ENCODE results near the gene ZXDC. TPM values are rescaled to one million over a fixed set of nuclear protein-coding genes. Genes with fewer than 3 reads are reported as not detected.

The ZXDC gene
- total and polyA plus RNA-seq, 2 donors from 2014 or later: 11.4 to 44.8 TPM

DNA sequence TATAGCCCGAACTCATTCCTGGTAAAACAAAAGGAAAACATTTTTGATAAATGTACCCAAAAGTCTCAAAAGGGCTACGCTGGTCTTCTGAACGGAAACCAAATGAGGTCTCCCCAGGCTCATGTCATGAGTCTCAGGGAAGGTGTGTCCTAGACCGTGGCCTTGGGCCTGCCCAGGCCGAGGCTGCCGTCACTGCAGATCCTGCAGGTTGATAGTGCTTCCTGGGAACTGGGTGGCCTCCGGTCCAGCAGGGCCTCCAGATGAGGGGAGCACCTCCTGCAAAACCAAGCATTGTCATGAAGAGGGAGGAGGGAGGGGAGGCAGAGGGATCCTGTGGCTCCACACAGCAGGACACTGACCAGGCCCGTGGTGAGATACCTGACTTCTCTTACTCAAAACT lies 37.5 kb downstream of the ZXDC start:
- Histone ChIP-seq H3K9ac (ENCODE audit: low read length in 3 of 3) (no peak overlapping the region), H3K27me3 (ENCODE audit: control insufficient read depth, insufficient read depth, low read length) (no peaks in the 10 kb centered on the region), H3K9me3 (ENCODE audit: control insufficient read depth in 2 of 3, insufficient read depth in 1 of 3, low read length in 3 of 3) (no peaks in the 10 kb centered on the region), H3K27ac (ENCODE audit: low read depth in 2 of 2, low read length in 2 of 2) (no peak overlapping the region), H3K4me1 (ENCODE audit: control insufficient read depth in 2 of 3, insufficient read depth in 2 of 3, low read depth in 1 of 3, low read length in 3 of 3) (no peaks in the 10 kb centered on the region), H3K4me3 (ENCODE audit: low read length in 3 of 3) (no peak overlapping the region), H3K36me3 (ENCODE audit: control insufficient read depth in 2 of 3, insufficient read depth in 3 of 3, low read length in 3 of 3) (peaks cover 0 to 39% (median 9%) of the 10 kb centered on the region in 3 donors)
- no peak for TF ChIP-seq CTCF (IDR thresholded peaks at IDR 0.05; ENCODE audit: borderline replicate concordance, extremely low read depth, insufficient read depth)
- DNase-seq (peak in 3 of 5 donors; percentile 4 to 41 (median 15)), FAIRE-seq (no peak)
- intact Hi-C loops (cut with DNase I): no loop called here

DNA sequence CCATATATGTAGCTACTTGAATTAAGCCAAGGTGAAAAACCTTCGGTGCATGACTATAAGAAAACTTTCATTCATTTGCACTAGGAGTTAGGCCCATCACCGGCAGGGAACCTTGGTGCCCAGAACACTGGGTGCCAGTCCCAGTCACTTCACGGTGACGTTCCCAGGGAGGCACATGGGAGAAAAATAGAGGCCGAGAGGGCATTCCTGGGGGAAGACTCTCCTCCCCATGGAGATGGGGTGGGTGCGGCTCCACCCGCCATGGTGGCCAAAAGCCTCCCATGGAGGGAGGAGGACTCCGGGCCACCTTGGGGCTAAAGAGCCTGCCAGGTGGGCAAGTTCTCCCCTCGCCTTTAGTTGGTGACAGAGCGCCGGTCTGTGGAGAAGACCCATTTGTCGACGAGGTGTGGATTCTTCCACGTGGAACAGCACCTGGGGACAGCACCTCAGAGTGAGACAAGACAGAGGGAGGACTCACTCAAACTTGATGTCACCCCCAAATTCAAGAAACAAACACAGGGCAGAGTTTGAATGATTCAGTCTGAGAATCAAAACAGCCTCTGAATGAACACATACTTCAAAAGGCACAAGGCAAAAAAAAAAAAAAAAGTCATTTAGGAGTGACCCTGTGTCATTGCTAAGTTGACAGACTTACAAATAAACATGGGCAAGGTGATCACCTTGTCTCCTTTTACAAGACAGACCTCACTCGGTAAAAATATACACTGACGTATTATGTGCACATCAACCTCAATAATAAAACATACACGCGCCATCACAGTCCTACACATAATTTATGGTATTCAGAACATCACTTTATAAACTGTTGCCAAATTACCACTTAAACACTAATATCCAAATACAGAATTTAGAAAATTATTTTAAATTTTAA lies 38.6 kb downstream of the ZXDC start:
- DNase-seq (peak in 2 of 5 donors; percentile 5 to 31), FAIRE-seq (no peak)
- H3K27me3 ChIP-seq (ENCODE audit: control insufficient read depth, insufficient read depth, low read length): no peaks in the 10 kb centered on the region
- TF ChIP-seq CTCF (IDR thresholded peaks at IDR 0.05; ENCODE audit: borderline replicate concordance, extremely low read depth, insufficient read depth): no peak
- peaks cover 0 to 31% (median 9%) of the 10 kb centered on the region in 3 donors for H3K36me3 ChIP-seq (ENCODE audit: control insufficient read depth in 2 of 3, insufficient read depth in 3 of 3, low read length in 3 of 3)
- no peaks in the 10 kb centered on the region for H3K4me1 ChIP-seq (ENCODE audit: control insufficient read depth in 2 of 3, insufficient read depth in 2 of 3, low read depth in 1 of 3, low read length in 3 of 3)
- H3K9me3 ChIP-seq (ENCODE audit: control insufficient read depth in 2 of 3, insufficient read depth in 1 of 3, low read length in 3 of 3): no peaks in the 10 kb centered on the region
- intact Hi-C loops (cut with DNase I): no loop called here
- H3K9ac ChIP-seq (ENCODE audit: low read length in 3 of 3): no peak overlapping the region
- H3K27ac ChIP-seq (ENCODE audit: low read depth in 2 of 2, low read length in 2 of 2): no peak overlapping the region
- H3K4me3 ChIP-seq (ENCODE audit: low read length in 3 of 3): no peak overlapping the region

DNA sequence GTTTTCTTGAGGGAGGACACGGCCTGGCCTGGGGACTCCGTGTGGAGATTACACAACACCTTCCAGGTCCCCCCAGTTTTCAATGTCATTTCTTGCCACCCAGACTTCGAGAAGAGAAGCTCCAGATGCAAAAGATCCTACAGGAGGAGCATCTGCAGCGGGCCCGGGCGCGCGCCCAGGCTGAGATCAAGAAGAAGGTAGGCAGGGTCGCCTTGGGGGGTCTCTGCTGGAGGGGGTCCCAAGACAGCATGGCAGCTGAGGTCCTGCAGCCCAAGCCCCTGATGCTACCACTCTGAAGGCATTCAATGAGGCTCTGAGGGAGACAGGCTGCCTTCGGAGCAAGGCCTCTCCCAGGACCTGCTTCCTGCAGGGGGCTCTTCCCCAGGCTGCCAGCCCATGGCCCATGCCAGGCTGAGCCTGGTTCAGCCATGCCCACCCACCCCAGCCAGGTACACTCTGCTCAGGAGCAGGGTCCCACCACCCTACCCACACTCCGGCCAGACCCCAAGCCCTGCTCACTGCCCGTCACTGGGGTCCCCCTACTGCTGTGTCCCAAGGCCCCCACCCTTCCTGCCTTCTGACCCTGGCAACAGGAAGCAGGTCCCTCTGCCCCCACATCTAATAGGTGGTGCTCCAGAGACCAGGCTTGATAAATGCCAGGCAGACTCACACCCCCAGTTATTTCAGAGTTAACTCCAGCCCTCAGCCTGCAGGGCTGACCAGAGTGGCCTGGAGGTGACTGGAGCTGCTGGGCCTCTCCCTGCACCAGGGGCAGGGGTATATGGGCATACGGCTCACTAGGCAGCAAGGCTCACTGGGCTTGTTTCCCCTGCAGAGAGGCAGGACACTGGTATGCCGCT lies 40.0 kb downstream of the ZXDC start:
- Histone ChIP-seq H3K4me1 (ENCODE audit: control insufficient read depth in 2 of 3, insufficient read depth in 2 of 3, low read depth in 1 of 3, low read length in 3 of 3) (no peaks in the 10 kb centered on the region), H3K4me3 (ENCODE audit: low read length in 3 of 3) (no peak overlapping the region), H3K9ac (ENCODE audit: low read length in 3 of 3) (no peak overlapping the region), H3K9me3 (ENCODE audit: control insufficient read depth in 2 of 3, insufficient read depth in 1 of 3, low read length in 3 of 3) (peaks cover 0 to 7% (median 0%) of the 10 kb centered on the region in 3 donors), H3K36me3 (ENCODE audit: control insufficient read depth in 2 of 3, insufficient read depth in 3 of 3, low read length in 3 of 3) (peaks cover 0 to 31% (median 9%) of the 10 kb centered on the region in 3 donors), H3K27ac (ENCODE audit: low read depth in 2 of 2, low read length in 2 of 2) (no peak overlapping the region), H3K27me3 (ENCODE audit: control insufficient read depth, insufficient read depth, low read length) (no peaks in the 10 kb centered on the region)
- DNase-seq (peak in 3 of 5 donors; percentile 5 to 61 (median 26)), FAIRE-seq (no peak)
- intact Hi-C loops (cut with DNase I): no loop called here
- TF ChIP-seq CTCF (IDR thresholded peaks at IDR 0.05; ENCODE audit: borderline replicate concordance, extremely low read depth, insufficient read depth): no peak
